PC-3 (cell line): ENCODE results near the gene EIPR1. TPM values are rescaled to one million over a fixed set of nuclear protein-coding genes. Genes with fewer than 3 reads are reported as not detected.

ENCODE experiments used
- ATAC-seq: fragments of 200-7000 bp; cut with Tn5 transposase; 2 replicates; pipeline ENCODE4 v1.9.1; 2020; ENCODE audit warnings: mild to moderate bottlenecking, moderate library complexity
- BruUV-seq: library from RNA; stranded (reverse); fragments of 400-500 nt; replicated peaks from 2 replicates; lab custom pipeline; 2021; lab: Mats Ljungman, UMichigan
- CTCF ChIA-PET: fragments of 300-600 bp; sonication (Branson Sonifier 250); formaldehyde crosslinking; loops from one replicate; lab custom pipeline; 2022; ENCODE audit warnings: antibody characterized with exemption; lab: Charles Lee
- POLR2A ChIA-PET: fragments of 300-600 bp; sonication (Branson Sonifier 250); formaldehyde crosslinking; loops from one replicate; lab custom pipeline; 2022; ENCODE audit warnings: antibody characterized with exemption; ENCODE audit not compliant: unreplicated experiment; lab: Charles Lee
- DNase-seq: peaks from one replicate; pipeline ENCODE4 v3.0.0-alpha.2; 2015
- H2AFZ ChIP-seq: fragments of 300-600 bp; sonication (generic); 2 replicates; pipeline ENCODE4 v1.6.0; 2016; ENCODE audit warnings: antibody characterized with exemption, low read length
- H3F3A ChIP-seq: fragments of 300-600 bp; sonication (generic); one replicate; pipeline ENCODE4 v1.6.0; 2017; ENCODE audit warnings: antibody characterized with exemption, low read length, control low read depth, mild to moderate bottlenecking; ENCODE audit not compliant: unreplicated experiment
- H3K27ac ChIP-seq: fragments of 300-600 bp; sonication (generic); 2 replicates; pipeline ENCODE4 v1.5.1; 2016; ENCODE audit warnings: mild to moderate bottlenecking, low read length
- H3K27me3 ChIP-seq: fragments of 300-600 bp; sonication (generic); 2 replicates; pipeline ENCODE4 v1.6.1; 2016; ENCODE audit warnings: low read length, mixed read lengths
- H3K36me3 ChIP-seq: fragments of 300-600 bp; sonication (generic); 2 replicates; pipeline ENCODE4 v1.6.1; 2016; ENCODE audit warnings: low read depth, mixed run types, low read length, mixed read lengths
- H3K4me1 ChIP-seq: fragments of 300-600 bp; sonication (generic); 2 replicates; pipeline ENCODE4 v1.5.1; 2016; ENCODE audit warnings: low read length; ENCODE audit not compliant: insufficient read depth
- H3K4me2 ChIP-seq: fragments of 300-600 bp; sonication (generic); 2 replicates; pipeline ENCODE4 v1.6.0; 2016; ENCODE audit warnings: low read length
- H3K4me3 ChIP-seq: fragments of 300-600 bp; sonication (generic); 2 replicates; pipeline ENCODE4 v1.5.1; 2016; ENCODE audit warnings: mild to moderate bottlenecking, low read length, mixed read lengths
- H3K79me2 ChIP-seq: fragments of 300-600 bp; sonication (generic); 2 replicates; pipeline ENCODE4 v1.6.1; 2017; ENCODE audit warnings: low read length, mixed read lengths
- H3K9ac ChIP-seq: fragments of 300-600 bp; sonication (generic); 2 replicates; pipeline ENCODE4 v1.6.0; 2016; ENCODE audit warnings: mild to moderate bottlenecking, low read length
- H3K9me2 ChIP-seq: fragments of 300-600 bp; sonication (generic); replicated peaks from 2 replicates; pipeline ENCODE4 v1.6.1; 2016; ENCODE audit warnings: mixed run types, low read length, mixed read lengths
- H3K9me3 ChIP-seq: fragments of 300-600 bp; sonication (generic); 2 replicates; pipeline ENCODE4 v1.6.1; 2016; ENCODE audit warnings: low read length, mixed read lengths
- H4K20me1 ChIP-seq: fragments of 300-600 bp; sonication (generic); 2 replicates; pipeline ENCODE4 v1.6.1; 2016; ENCODE audit warnings: low read length, mixed read lengths
- CTCF ChIP-seq: fragments of 300-600 bp; sonication (generic); conservative IDR thresholded peaks from 2 replicates; pipeline ENCODE4 v1.5.1; 2017; ENCODE audit warnings: antibody characterized with exemption, low read depth, mild to moderate bottlenecking, low read length
- EZH2 ChIP-seq: fragments of 300-600 bp; sonication (generic); IDR thresholded peaks from one replicate; pipeline ENCODE4 v1.6.1; 2017; ENCODE audit warnings: antibody characterized with exemption, mild to moderate bottlenecking, low read length; ENCODE audit not compliant: unreplicated experiment
- EZH2phosphoT487 ChIP-seq: fragments of 300-600 bp; sonication (generic); IDR thresholded peaks from 2 replicates; pipeline ENCODE4 v1.6.1; 2018; ENCODE audit warnings: mild to moderate bottlenecking, antibody characterized with exemption, low read length, borderline replicate concordance
- intact Hi-C: fragments of 100-400 bp; cut with micrococcal nuclease; formaldehyde crosslinking; loops from 2 replicates; pipeline ENCODE4 v1.9.0; 2023
- total RNA-seq: library from RNA; depleted of rRNA; stranded (reverse); fragments of >200 nt; gene quantifications from 2 replicates; pipeline ENCODE4 v1.2.3, GENCODE V29; 2014

The EIPR1 gene
- total RNA-seq, 1 experiment from 2014 or later, result 90.1 TPM

- 0 out of 2 replicates have a peak, but pooled peaks cover 8% of the 10 kb centered on the region for H4K20me1 ChIP-seq
- no peaks in the 10 kb centered on the region for H3F3A ChIP-seq
- BruUV-seq, result no TSS peak
- 0 out of 2 replicates have a peak, but pooled peaks cover 3% of the 10 kb centered on the region for H3K79me2 ChIP-seq
- H2AFZ ChIP-seq, result no peak overlapping the region
- H3K27ac ChIP-seq, result no peak overlapping the region
- intact Hi-C loops, result no loop called here
- H3K4me1 ChIP-seq, result no peaks in the 10 kb centered on the region
- ATAC-seq, result no peak
- H3K36me3 ChIP-seq, result peaks cover 8% of the 10 kb centered on the region; the same call in 1 of the 2 replicates
- H3K27me3 ChIP-seq, result no peaks in the 10 kb centered on the region
- no peak for TF ChIP-seq CTCF
- TF ChIP-seq EZH2, result no peak
- TF ChIP-seq EZH2phosphoT487, result no peak
- H3K9me2 ChIP-seq, result no peaks in the 10 kb centered on the region
- CTCF ChIA-PET, result no interaction called here
- H3K9ac ChIP-seq, result no peak overlapping the region
- POLR2A ChIA-PET, result no interaction called here
- no peak for DNase-seq
- no peaks in the 10 kb centered on the region for H3K9me3 ChIP-seq
- H3K4me3 ChIP-seq, result no peak overlapping the region
- H3K4me2 ChIP-seq, result no peak overlapping the region
Observed at GRCh38 chr2:3409627-3410170, 32.1 kb upstream of the EIPR1 start.

GRCh38 chr2:3408781-3409180 is 31.2 kb upstream of the EIPR1 start:
- ChIA-PET POLR2A (no interaction called here), CTCF (no interaction called here)
- no peak overlapping the region for H3K4me2 ChIP-seq
- H3K36me3 ChIP-seq, result peaks cover 8% of the 10 kb centered on the region; the same call in 1 of the 2 replicates
- H3K9ac ChIP-seq, result no peak overlapping the region
- H3K9me3 ChIP-seq, result no peaks in the 10 kb centered on the region
- no TSS peak for BruUV-seq
- ATAC-seq, result no peak
- TF ChIP-seq EZH2, result no peak
- TF ChIP-seq EZH2phosphoT487, result no peak
- no peak for TF ChIP-seq CTCF
- no peaks in the 10 kb centered on the region for H3K27me3 ChIP-seq
- no peaks in the 10 kb centered on the region for H3K9me2 ChIP-seq
- H2AFZ ChIP-seq, result no peak overlapping the region
- no peak for DNase-seq
- 0 out of 2 replicates have a peak, but pooled peaks cover 3% of the 10 kb centered on the region for H3K79me2 ChIP-seq
- H3K4me3 ChIP-seq, result no peak overlapping the region
- no peak overlapping the region for H3K27ac ChIP-seq
- H3F3A ChIP-seq, result no peaks in the 10 kb centered on the region
- intact Hi-C loops, result no loop called here
- H4K20me1 ChIP-seq, result 0 out of 2 replicates have a peak, but pooled peaks cover 8% of the 10 kb centered on the region
- H3K4me1 ChIP-seq, result no peaks in the 10 kb centered on the region

GRCh38 chr2:3406501-3406900 is 28.9 kb upstream of the EIPR1 start:
- H3K4me2 ChIP-seq, result no peak overlapping the region
- intact Hi-C loops, result no loop called here
- no peaks in the 10 kb centered on the region for H3F3A ChIP-seq
- H3K36me3 ChIP-seq, result peaks cover 21% of the 10 kb centered on the region
- no peaks in the 10 kb centered on the region for H4K20me1 ChIP-seq
- ATAC-seq (no peak), DNase-seq (no peak)
- H3K27ac ChIP-seq, result no peak overlapping the region
- H3K4me3 ChIP-seq, result no peak overlapping the region
- TF ChIP-seq EZH2, result no peak
- no peak for TF ChIP-seq CTCF
- no peak for TF ChIP-seq EZH2phosphoT487
- CTCF ChIA-PET, result no interaction called here
- no peaks in the 10 kb centered on the region for H3K9me3 ChIP-seq
- H3K9me2 ChIP-seq, result no peaks in the 10 kb centered on the region
- no peak overlapping the region for H2AFZ ChIP-seq
- no peak overlapping the region for H3K9ac ChIP-seq
- no peaks in the 10 kb centered on the region for H3K4me1 ChIP-seq
- no peaks in the 10 kb centered on the region for H3K27me3 ChIP-seq
- no peaks in the 10 kb centered on the region for H3K79me2 ChIP-seq
- BruUV-seq, result no TSS peak
- POLR2A ChIA-PET, result no interaction called here
